HepG2 (cell line): Measurements from ENCODE around the gene COX7A1. TPM values are rescaled to one million over a fixed set of nuclear protein-coding genes. Genes with fewer than 3 reads are reported as not detected.
A peak's percentile ranks its signal among the peaks of the same experiment; 100 is the strongest.

Experiments used
- ASH2L ChIP-seq: fragments of 300-600, 200-600 bp; sonication (generic); IDR thresholded peaks from 2 replicates; pipeline ENCODE4 v1.7.0; 2017; ENCODE audit warnings: low read depth, mild to moderate bottlenecking, moderate library complexity, mixed read lengths, low read length; ENCODE audit not compliant: insufficient read length
- CEBPB ChIP-seq: IDR thresholded peaks from 2 replicates; pipeline ENCODE4 v1.6.1; 2011; ENCODE audit warnings: low read depth, low read length, improper control_type of control experiment, borderline replicate concordance
- EEA1 ChIP-seq: sonication (generic); formaldehyde crosslinking; IDR thresholded peaks from 2 replicates; pipeline ENCODE4 v1.5.1; 2020; ENCODE audit warnings: mild to moderate bottlenecking, missing genetic modification reagents, borderline replicate concordance
- FIP1L1 ChIP-seq: fragments of 200-400 bp; formaldehyde crosslinking; IDR thresholded peaks from 2 replicates; pipeline ENCODE4 v1.6.1; 2018; ENCODE audit warnings: low read depth, mild to moderate bottlenecking, low read length, moderate library complexity, borderline replicate concordance; ENCODE audit not compliant: insufficient read depth
- HINFP ChIP-seq: sonication (generic); formaldehyde crosslinking; IDR thresholded peaks from 2 replicates; pipeline ENCODE4 v1.4.0; 2020; ENCODE audit warnings: low read depth, mild to moderate bottlenecking, missing genetic modification reagents
- HNRNPK ChIP-seq: fragments of 200-400 bp; formaldehyde crosslinking; IDR thresholded peaks from 2 replicates; pipeline ENCODE4 v1.6.1; 2018; ENCODE audit warnings: low read length, low read depth, moderate library complexity, mild to moderate bottlenecking; ENCODE audit not compliant: poor library complexity, severe bottlenecking
- HOXA3 ChIP-seq: sonication (generic); formaldehyde crosslinking; IDR thresholded peaks from 2 replicates; pipeline ENCODE4 v1.5.0; 2020; ENCODE audit warnings: missing genetic modification reagents
- MEF2D ChIP-seq: sonication (generic); formaldehyde crosslinking; IDR thresholded peaks from 2 replicates; pipeline ENCODE4 v1.5.1; 2020; ENCODE audit warnings: mild to moderate bottlenecking, missing genetic modification reagents
- NFKB2 ChIP-seq: sonication (generic); formaldehyde crosslinking; IDR thresholded peaks from 2 replicates; pipeline ENCODE4 v1.4.0; 2020; ENCODE audit warnings: missing genetic modification reagents, borderline replicate concordance
- NKX3-1 ChIP-seq: sonication (generic); formaldehyde crosslinking; IDR thresholded peaks from 2 replicates; pipeline ENCODE4 v1.5.0; 2020; ENCODE audit warnings: missing genetic modification reagents
- NR3C1 ChIP-seq: sonication (generic); formaldehyde crosslinking; IDR thresholded peaks from 2 replicates; pipeline ENCODE4 v1.4.0; 2020; ENCODE audit warnings: missing genetic modification reagents
- RNF2 ChIP-seq: fragments of 450-650 bp; conservative IDR thresholded peaks from 2 replicates; pipeline ENCODE4 v1.6.1; 2016; ENCODE audit warnings: low read depth
- SETDB1 ChIP-seq: sonication (generic); formaldehyde crosslinking; IDR thresholded peaks from 2 replicates; pipeline ENCODE4 v1.5.1; 2020; ENCODE audit warnings: missing genetic modification reagents, mild to moderate bottlenecking, borderline replicate concordance
- SKI ChIP-seq: fragments of 450-650 bp; IDR thresholded peaks from one replicate; pipeline ENCODE4 v1.6.1; 2018; ENCODE audit warnings: mild to moderate bottlenecking; ENCODE audit not compliant: partially characterized antibody
- SOX6 ChIP-seq, 2 experiments: fragments of 450-650 bp in 1 of 2; sonication (generic) in 1 of 2; formaldehyde crosslinking in 1 of 2; IDR thresholded peaks; 2 replicates each; pipeline versions ENCODE4 v1.4.0 to v1.6.1; 2017 to 2020; ENCODE audit warnings: antibody characterized with exemption in 1 of 2, mild to moderate bottlenecking in 1 of 2, missing genetic modification reagents in 1 of 2
- TAF15 ChIP-seq: fragments of 200-400 bp; formaldehyde crosslinking; IDR thresholded peaks from one replicate; pipeline ENCODE4 v1.6.1; 2018; ENCODE audit warnings: mild to moderate bottlenecking, low read depth, low read length; ENCODE audit not compliant: poor library complexity, severe bottlenecking
- TMF1 ChIP-seq: sonication (generic); formaldehyde crosslinking; IDR thresholded peaks from 2 replicates; pipeline ENCODE4 v1.8.1; 2022; ENCODE audit warnings: low read depth, missing genetic modification reagents
- U2AF1 ChIP-seq: fragments of 200-400 bp; formaldehyde crosslinking; optimal IDR thresholded peaks from 2 replicates; pipeline ENCODE3; 2017; ENCODE audit warnings: mild to moderate bottlenecking, low read depth, low read length
- ZFY ChIP-seq: sonication (generic); formaldehyde crosslinking; IDR thresholded peaks from 2 replicates; pipeline ENCODE4 v1.4.0; 2020; ENCODE audit warnings: missing genetic modification reagents
- ZIK1 ChIP-seq: sonication (generic); formaldehyde crosslinking; IDR thresholded peaks from 2 replicates; pipeline ENCODE4 v1.5.0; 2020; ENCODE audit warnings: mild to moderate bottlenecking, low read depth, missing genetic modification reagents, borderline replicate concordance
- ZNF44 ChIP-seq: sonication (generic); formaldehyde crosslinking; IDR thresholded peaks from 2 replicates; pipeline ENCODE4 v1.5.1; 2020; ENCODE audit warnings: mild to moderate bottlenecking, missing genetic modification reagents
- ZNF577 ChIP-seq: sonication (generic); formaldehyde crosslinking; IDR thresholded peaks from 2 replicates; pipeline ENCODE4 v1.4.0; 2020; ENCODE audit warnings: mild to moderate bottlenecking, low read depth, missing genetic modification reagents, borderline replicate concordance
- ZNF615 ChIP-seq: sonication (generic); formaldehyde crosslinking; IDR thresholded peaks from 2 replicates; pipeline ENCODE4 v1.5.0; 2020; ENCODE audit warnings: mild to moderate bottlenecking, missing genetic modification reagents, borderline replicate concordance
- ZNF713 ChIP-seq: sonication (generic); formaldehyde crosslinking; IDR thresholded peaks from 2 replicates; pipeline ENCODE4 v1.4.0; 2020; ENCODE audit warnings: mild to moderate bottlenecking, missing genetic modification reagents
- ZNF720 ChIP-seq: sonication (generic); formaldehyde crosslinking; IDR thresholded peaks from 2 replicates; pipeline ENCODE4 v1.4.0; 2020; ENCODE audit warnings: missing genetic modification reagents
- ZNF781 ChIP-seq: sonication (generic); formaldehyde crosslinking; IDR thresholded peaks from 2 replicates; pipeline ENCODE4 v1.5.1; 2020; ENCODE audit warnings: borderline replicate concordance, mild to moderate bottlenecking, missing genetic modification reagents; ENCODE audit errors: not compliant biosample characterization
- polyA plus RNA-seq, 8 experiments: library from polyadenylated mRNA; depleted of rRNA in 3 of 8; stranded (reverse) in 7 of 8; unstranded in 1 of 8; fragments of >200 nt; fragmentation: Illumina TruSeq in 4 of 8; extraction: Trizol in 4 of 8; gene quantifications; 2 replicates each; pipeline versions ENCODE4 v1.2.1 to v1.2.3, GENCODE V29; 2011 to 2016; ENCODE audit warnings: low read depth in 4 of 8, missing spikeins in 1 of 8, mixed read lengths in 1 of 8; ENCODE audit not compliant: insufficient read depth in 1 of 8
- total RNA-seq, 5 experiments: library from RNA; depleted of rRNA; stranded (reverse); fragments of >200 nt; fragmentation: Illumina TruSeq; extraction: Trizol; gene quantifications; 2 replicates each; pipeline ENCODE4 v1.2.3, GENCODE V29; 2016; ENCODE audit warnings: low read depth in 1 of 5
- TF ChIP-seq, protein P1 (sequence below): sonication (generic); formaldehyde crosslinking; conservative IDR thresholded peaks from 2 replicates; pipeline ENCODE4 v1.4.0; 2020; ENCODE audit warnings: missing genetic modification reagents

The COX7A1 gene
- total and polyA plus RNA-seq, 2 of the 13 experiments (the other 11 are each of a cell fraction or from before 2014, with no cell fraction given): not detected

- peak; percentile 95; the same call in 1 of the 2 replicates for TF ChIP-seq NFKB2 (CRISPR knock-in tag)
- peak; percentile 71; the same call in 1 of the 2 replicates for TF ChIP-seq ZIK1 (CRISPR knock-in tag)
- TF ChIP-seq ZNF720: no peak
- peak; percentile 93 for TF ChIP-seq NKX3-1 (CRISPR knock-in tag)
- TF ChIP-seq HINFP (CRISPR knock-in tag): peak; percentile 88
- peak; percentile 92 for TF ChIP-seq ASH2L
- no peak for TF ChIP-seq TAF15
- TF ChIP-seq HOXA3: peak; percentile 95
- TF ChIP-seq RNF2: peak; percentile 97
- no peak; the same call in 1 of the 2 replicates for TF ChIP-seq EEA1 (CRISPR knock-in tag)
- no peak for TF ChIP-seq SKI
- TF ChIP-seq, protein P1, sequence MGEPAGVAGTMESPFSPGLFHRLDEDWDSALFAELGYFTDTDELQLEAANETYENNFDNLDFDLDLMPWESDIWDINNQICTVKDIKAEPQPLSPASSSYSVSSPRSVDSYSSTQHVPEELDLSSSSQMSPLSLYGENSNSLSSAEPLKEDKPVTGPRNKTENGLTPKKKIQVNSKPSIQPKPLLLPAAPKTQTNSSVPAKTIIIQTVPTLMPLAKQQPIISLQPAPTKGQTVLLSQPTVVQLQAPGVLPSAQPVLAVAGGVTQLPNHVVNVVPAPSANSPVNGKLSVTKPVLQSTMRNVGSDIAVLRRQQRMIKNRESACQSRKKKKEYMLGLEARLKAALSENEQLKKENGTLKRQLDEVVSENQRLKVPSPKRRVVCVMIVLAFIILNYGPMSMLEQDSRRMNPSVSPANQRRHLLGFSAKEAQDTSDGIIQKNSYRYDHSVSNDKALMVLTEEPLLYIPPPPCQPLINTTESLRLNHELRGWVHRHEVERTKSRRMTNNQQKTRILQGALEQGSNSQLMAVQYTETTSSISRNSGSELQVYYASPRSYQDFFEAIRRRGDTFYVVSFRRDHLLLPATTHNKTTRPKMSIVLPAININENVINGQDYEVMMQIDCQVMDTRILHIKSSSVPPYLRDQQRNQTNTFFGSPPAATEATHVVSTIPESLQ (CRISPR knock-in tag): no peak
- TF ChIP-seq NR3C1: no peak
- peak; percentile 80; the same call in 1 of the 2 replicates for TF ChIP-seq ZNF615 (CRISPR knock-in tag)
- peak; percentile 79 for TF ChIP-seq ZFY (CRISPR knock-in tag)
- 0 out of 2 replicates have a peak, but pooled peaks have one; percentile 50 for TF ChIP-seq ZNF44 (CRISPR knock-in tag)
- peak; percentile 57 for TF ChIP-seq ZNF781 (CRISPR knock-in tag)
- no peak for TF ChIP-seq TMF1 (CRISPR knock-in tag)
- TF ChIP-seq FIP1L1: 0 out of 2 replicates have a peak, but pooled peaks have one; percentile 41
- no peak for TF ChIP-seq ZNF577 (CRISPR knock-in tag)
- TF ChIP-seq CEBPB: no peak
- TF ChIP-seq SETDB1 (CRISPR knock-in tag): no peak
- no peak for TF ChIP-seq ZNF713 (CRISPR knock-in tag)
- no peak for TF ChIP-seq HNRNPK
- no peak for TF ChIP-seq SOX6 (IDR thresholded peaks at IDR 0.05)
- TF ChIP-seq SOX6 (CRISPR knock-in tag; IDR thresholded peaks at IDR 0.05): peak; percentile 54
- no peak; the same call in 1 of the 2 replicates for TF ChIP-seq MEF2D (CRISPR knock-in tag)
- no peak for TF ChIP-seq U2AF1
These were observed 37.4 kb downstream of the COX7A1 start, which contains the start of gene POLR2I (continued) for GRCh38 chr19:36114721-36115452.
